Measurements from ENCODE around the gene NKAP. TPM values are rescaled to one million over a fixed set of nuclear protein-coding genes. Genes with fewer than 3 reads are reported as not detected.
"Not testable (repeated sequence)": the region's sequence is repeated elsewhere in the genome, so short reads cannot be mapped to it uniquely, and the experiment has no call there.

The NKAP gene
- 5.0 and 6.2 TPM in 2 replicates for total RNA-seq (2014; rRNA removed; shearing (Covaris generic); ENCODE audit: low replicate concordance)

DNA sequence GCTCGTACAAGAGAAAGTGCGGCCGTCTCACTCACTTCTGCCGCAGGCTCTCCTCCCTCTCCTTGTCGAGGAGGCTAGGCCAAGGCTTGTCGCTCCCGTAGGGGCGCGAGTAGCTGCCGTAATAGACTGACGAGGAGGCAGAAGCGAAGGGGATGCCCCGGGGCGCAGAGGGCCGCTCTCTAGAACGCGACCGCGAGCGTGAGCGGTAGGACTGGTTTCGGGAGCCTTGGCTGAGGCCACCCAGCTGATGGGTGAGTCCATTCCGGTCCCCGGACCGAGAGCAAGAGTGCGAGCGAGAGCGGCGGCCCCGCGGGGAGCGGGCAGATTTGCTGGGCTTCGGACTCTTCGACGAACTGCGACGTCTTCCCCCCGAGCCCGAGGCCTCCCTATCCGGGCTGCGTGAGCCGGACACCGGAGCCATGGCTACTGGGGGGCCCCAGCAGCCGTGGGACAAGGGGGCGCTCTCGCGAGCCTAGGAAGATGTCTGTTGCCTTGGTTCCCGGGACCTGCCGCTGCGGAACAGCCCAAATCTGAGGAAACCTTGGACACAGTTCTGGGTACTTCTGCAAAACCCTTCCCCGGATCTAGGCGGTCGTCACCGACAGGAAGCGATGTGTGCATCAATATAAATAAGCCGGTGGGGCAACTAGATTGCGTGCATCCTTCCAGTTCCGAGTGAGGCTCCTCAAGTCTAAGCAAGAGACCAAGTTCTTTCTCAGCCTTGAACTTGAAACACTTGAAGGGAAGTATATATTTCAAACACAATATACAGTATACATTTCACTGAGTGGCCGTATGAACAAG is at the start of gene NKAP:
Gene NKAP, minus strand, starts transcription at position 567 of the 804 bp plus-strand sequence. Its CDS starts 146 bp downstream, at position 421.
- H3K27me3 ChIP-seq: no peaks in the 10 kb centered on the region
- peak within 1 kb of the TSS; percentile 74 for H3K4me3 ChIP-seq
- H3K9me3 ChIP-seq: no peaks in the 10 kb centered on the region
- no peaks in the 10 kb centered on the region for H3K36me3 ChIP-seq
- DNase-seq: peak; percentile 79

DNA sequence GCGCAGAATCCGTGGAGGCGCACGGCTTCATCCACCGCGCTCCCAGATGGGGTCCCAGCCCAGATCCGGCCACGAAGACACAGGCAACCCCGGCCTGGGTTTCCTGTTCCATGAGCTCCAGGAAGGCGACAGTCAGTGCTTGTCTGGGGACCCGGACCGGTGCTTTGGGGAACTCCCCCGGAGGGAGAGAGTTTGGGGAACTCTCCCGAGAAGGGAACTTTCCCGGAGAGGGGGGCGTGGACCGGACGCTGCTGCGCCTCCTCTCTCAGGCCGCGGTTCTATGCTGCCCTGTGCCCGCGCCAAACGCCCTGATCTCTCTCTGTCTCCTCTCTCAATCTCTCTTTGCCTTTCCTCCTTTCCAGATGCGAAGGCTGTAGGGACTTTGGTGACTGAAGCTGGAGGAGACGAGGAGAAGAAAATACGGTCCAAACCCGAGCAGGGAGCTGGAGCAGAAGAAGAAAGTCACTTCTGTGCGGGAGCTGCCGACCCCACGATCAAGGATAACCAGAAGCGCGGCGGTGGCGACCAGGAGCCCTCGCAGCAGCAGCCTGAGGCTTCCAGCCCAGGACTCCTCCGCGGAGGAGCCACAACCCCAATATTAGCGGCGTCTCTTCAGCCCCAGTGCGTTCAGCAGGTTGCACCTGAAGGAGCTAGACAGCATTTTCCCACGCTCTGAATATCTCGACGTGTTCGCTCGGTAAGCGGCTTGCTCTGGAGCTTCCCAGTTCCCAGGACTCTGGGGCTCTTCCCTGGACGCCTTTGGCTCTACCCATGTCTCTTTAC is 47.6 kb upstream of the NKAP start:
- no peak for DNase-seq
- Histone ChIP-seq H3K4me3 (no peak overlapping the region), H3K36me3 (no peaks in the 10 kb centered on the region)

DNA sequence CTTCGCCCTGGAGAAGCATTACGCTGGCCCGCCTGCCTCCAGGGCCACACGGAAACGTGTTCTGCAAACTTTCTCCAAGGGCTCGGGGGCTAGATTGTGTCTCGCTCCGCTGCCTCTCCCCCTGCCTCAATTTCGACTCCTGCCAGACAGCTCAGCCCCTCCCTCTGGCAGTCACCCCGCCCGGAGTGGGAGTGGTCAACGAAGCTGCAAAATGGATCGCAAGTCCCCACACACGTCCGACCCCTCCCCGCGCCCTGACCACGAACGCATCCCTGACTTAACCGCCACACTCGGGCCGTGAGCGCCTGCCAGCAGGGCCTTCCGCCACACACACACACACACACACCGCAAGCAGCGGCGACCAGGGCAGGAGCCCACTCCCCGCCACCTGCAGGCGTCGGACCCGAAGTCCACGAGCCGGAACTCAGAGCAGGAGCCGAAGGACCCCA is 47.0 kb upstream of the NKAP start:
- DNase-seq: no peak
- Histone ChIP-seq H3K4me3 (no peak overlapping the region), H3K9me3 (no peaks in the 10 kb centered on the region), H3K27me3 (peaks cover 32% of the 10 kb centered on the region), H3K36me3 (no peaks in the 10 kb centered on the region)

More for the DNA sequence above, 47.6 kb upstream of the NKAP start:
- Histone ChIP-seq H3K27me3 (peaks cover 32% of the 10 kb centered on the region), H3K9me3 (no peaks in the 10 kb centered on the region)

DNA sequence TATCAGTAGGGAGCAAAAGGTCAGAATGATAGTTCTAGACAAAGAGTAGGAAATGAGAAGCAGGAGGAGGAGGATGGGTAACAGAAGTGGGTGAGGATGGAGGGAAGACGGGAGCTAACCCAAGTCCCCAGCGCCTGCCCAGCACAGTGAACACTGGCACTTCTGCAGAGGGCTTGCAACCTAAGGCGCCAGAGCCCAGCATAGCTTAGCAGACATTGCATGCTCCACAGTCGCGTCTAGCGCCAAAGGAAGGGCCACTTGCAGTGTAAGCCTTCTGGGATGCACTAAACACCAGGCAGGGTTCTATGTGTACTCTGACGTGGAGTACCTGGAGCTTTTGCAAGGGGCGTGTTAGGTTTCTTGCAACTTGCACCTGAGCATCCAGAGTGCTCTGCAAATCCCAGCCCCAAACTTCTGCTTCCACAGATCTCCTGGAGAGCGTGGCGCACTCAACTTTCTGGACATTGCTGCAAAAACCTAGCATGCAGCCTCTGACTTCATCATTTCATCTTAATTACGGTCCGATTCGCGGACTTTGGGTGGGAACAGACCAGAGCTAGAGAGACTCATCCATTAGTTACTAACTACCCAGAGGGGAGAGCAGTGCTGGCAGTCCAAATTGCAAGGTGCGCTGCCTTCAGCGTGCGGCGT is 46.5 kb upstream of the NKAP start:
- no peak for DNase-seq
- no peaks in the 10 kb centered on the region for H3K9me3 ChIP-seq
- H3K27me3 ChIP-seq: peaks cover 35% of the 10 kb centered on the region
- H3K36me3 ChIP-seq: no peaks in the 10 kb centered on the region
- no peak overlapping the region for H3K4me3 ChIP-seq

DNA sequence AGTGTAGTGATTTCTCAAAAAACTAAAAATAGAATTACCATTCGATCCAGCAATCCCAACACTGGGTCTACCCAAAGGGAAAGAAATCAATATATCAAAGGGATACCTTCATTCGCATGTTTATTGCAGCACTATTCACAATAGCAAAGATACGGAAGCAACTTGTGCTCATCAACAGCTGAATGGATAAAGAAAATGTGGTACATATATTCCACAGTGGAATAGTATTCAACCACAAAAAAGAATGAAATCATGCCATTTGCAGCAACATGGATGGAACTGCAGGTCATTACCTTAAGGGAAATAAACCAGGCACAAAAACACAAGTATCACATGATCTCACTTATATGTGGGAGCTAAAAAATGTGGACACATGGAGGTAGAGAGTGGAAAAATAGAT is 42.7 kb upstream of the NKAP start:
- DNase-seq: no peak
- Histone ChIP-seq H3K9me3 (no peaks in the 10 kb centered on the region), H3K36me3 (no peaks in the 10 kb centered on the region), H3K4me3 (no peak overlapping the region), H3K27me3 (peaks cover 15% of the 10 kb centered on the region)

DNA sequence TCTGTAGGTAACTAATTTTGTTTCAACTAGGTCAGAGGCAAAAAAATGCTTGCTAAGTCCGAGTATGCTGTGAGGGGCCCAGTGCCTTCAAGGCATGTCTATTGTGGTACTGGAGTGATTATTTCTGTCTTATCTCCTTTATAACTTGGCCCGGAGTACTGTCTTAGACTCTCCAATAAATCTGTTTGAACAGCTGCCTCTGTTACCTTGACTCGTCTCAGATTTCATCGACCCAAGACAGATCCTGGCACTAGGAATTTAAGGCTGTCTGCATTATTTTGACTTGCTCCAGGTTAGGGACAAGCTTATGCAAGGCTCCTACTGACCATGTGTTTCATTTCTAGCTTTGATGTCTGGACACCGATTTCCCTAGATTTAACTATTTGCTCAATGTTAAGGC is 41.1 kb upstream of the NKAP start:
- Histone ChIP-seq H3K36me3 (no peaks in the 10 kb centered on the region), H3K4me3 (no peak overlapping the region), H3K27me3 (peaks cover 5% of the 10 kb centered on the region; the same call in 1 of the 2 replicates), H3K9me3 (no peaks in the 10 kb centered on the region)
- DNase-seq: no peak

DNA sequence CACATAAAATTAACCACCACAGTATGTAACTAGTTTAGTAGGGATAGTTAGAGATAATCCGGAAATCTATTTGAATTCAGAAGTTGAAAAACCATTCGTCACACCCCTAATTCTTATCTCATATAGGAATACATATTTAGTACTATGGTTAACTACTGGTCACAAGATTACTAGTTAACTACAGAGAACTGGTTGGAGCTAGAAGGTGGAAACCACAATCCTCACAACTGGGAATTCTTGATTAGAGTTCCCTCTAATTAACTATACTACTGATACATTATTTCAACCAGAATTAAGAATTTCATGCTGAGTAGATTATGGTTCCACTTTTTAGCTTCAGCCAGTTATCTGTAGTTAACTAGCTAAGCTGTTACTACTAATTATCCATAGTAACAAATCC is 39.9 kb upstream of the NKAP start:
- DNase-seq: no peak
- no peaks in the 10 kb centered on the region for H3K9me3 ChIP-seq
- peaks cover 5% of the 10 kb centered on the region; the same call in 1 of the 2 replicates for H3K27me3 ChIP-seq
- no peaks in the 10 kb centered on the region for H3K36me3 ChIP-seq
- H3K4me3 ChIP-seq: no peak overlapping the region

DNA sequence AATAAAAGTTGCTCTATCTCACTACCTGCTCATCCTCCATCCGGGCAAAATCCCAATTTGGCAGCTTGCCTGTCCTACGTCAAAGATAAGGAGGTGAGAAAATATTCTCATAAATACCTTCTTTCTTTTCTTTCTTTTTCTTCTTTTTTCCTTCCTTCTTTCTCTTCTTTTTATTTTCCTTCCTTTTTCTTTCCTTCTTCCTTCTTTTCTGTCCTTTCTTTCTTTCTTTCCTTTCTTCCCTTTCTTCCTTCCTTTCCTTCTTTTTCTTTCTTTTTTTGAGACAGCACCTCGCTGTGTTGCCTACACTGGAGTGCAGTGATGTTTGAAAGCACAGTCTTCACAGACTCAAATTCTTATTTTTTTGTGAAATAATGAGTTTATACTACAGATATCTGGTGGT is 38.6 kb upstream of the NKAP start:
- no peak for DNase-seq
- Histone ChIP-seq H3K27me3 (peaks cover 5% of the 10 kb centered on the region; the same call in 1 of the 2 replicates), H3K9me3 (no peaks in the 10 kb centered on the region), H3K4me3 (no peak overlapping the region), H3K36me3 (no peaks in the 10 kb centered on the region)

DNA sequence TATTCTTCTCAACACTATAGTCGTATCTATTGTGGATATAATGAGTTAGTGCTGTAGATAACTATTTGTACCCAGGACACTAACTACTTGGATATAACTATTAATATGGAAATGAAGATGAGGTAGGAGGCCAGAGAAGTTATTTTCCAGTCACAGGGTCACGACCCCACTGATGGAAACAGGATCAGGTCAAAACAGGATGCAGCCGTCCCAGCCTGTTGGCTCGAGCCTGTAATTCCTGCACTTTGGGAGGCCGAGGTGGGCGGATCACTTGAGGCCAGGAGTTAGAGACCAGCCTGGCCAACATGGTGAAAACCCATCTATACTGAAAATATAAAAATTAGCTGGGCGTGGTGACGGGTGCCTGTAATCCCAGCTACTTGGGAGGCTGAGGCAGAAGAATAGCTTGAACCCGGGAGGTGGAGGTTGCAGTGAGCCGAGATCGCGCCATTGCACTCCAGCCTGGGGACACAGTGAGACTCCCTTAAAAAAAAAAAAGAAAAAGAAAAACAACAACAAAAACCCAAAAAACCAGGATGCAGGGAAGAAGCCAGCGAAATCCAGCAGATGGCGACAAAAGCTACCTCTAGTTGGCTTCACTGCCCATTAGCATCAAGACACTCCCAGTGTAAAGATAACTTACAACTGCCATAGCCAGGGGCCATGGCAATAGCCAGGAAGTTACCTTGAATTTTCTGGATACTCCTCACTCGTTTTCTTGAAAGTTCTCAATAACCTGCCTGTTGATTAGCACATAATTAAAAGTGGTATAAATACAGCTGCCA is 37.9 kb upstream of the NKAP start:
- peaks cover 5% of the 10 kb centered on the region; the same call in 1 of the 2 replicates for H3K27me3 ChIP-seq
- no peaks in the 10 kb centered on the region for H3K36me3 ChIP-seq
- DNase-seq: no peak
- no peaks in the 10 kb centered on the region for H3K9me3 ChIP-seq
- H3K4me3 ChIP-seq: no peak overlapping the region

DNA sequence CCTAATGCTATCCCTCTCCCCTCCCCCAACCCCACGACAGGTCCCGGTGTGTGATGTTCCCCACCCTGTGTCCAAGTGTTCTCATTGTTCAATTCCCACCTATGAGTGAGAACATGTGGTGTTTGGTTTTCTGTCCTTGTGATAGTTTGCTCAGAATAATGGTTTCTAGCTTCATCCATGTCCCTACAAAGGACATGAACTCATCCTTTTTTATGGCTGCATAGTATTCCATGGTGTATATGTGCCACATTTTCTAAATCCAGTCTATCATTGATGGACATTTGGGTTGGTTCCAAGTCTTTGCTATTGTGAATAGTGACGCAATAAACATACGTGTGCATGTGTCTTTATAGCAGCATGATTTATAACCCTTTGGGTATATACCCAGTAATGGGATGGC is 33.6 kb upstream of the NKAP start:
- H3K27me3 ChIP-seq, H3K4me3 ChIP-seq, H3K36me3 ChIP-seq, DNase-seq, H3K9me3 ChIP-seq: not testable (repeated sequence)

DNA sequence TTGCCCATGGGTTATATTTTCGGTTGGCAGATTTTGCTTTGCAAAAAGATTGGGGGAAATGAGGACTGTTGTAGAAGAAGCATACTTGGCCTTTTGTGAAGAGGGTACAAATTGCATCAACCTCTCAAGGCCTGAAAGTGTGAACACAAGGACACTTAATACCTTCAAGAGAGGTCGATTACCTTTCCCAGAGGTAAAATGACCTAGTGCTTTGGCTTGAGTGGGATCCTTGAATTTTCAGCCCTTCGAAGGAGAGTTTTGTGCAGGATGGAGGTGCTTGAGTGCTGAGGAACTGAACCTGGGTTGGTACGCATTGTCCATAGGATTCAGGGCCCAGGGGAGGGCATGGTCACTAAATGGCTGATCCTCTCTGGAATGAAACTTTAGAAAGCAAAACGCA is 27.6 kb upstream of the NKAP start:
- Histone ChIP-seq H3K27me3 (no peaks in the 10 kb centered on the region), H3K9me3 (no peaks in the 10 kb centered on the region), H3K4me3 (no peak overlapping the region), H3K36me3 (no peaks in the 10 kb centered on the region)
- no peak for DNase-seq

DNA sequence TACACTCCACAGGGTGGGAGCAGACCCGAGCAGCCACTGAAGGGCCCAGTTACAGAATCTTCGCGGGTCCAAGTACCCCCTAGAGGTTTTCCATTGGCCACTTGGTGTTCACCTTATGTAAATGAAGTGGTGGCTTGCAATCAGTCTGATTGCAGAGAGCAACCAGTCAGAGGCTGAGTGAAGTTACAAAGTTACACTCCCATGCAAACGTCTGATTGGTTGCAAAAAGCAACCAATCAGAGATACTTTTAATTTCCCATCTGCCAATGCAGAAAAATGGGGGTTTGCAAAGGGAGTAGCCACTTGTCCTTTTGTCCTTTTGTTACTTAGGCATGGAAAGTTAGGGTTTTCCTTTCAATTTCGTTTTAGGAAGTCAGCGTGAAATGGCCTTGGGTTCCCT is 27.0 kb upstream of the NKAP start:
- Histone ChIP-seq H3K36me3 (no peaks in the 10 kb centered on the region), H3K27me3 (no peaks in the 10 kb centered on the region), H3K4me3 (no peak overlapping the region), H3K9me3 (no peaks in the 10 kb centered on the region)
- DNase-seq: no peak

DNA sequence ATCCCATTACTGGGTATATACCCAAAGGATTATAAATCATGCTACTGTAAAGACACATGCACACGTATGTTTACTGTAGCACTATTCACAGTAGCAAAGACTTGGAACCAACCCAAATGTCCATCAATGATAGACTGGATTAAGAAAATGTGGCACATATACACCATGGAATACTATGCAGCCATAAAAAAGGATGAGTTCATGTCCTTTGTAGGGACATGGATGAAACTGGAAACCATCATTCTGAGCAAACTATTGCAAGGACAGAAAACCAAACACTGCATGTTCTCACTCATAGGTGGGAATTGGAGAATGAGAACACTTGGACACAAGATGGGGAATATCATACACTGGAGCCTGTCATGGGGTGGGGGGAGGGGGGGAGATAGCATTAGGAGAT is 23.3 kb upstream of the NKAP start:
- not testable (repeated sequence) for H3K36me3 ChIP-seq, H3K9me3 ChIP-seq, H3K27me3 ChIP-seq, DNase-seq, H3K4me3 ChIP-seq

DNA sequence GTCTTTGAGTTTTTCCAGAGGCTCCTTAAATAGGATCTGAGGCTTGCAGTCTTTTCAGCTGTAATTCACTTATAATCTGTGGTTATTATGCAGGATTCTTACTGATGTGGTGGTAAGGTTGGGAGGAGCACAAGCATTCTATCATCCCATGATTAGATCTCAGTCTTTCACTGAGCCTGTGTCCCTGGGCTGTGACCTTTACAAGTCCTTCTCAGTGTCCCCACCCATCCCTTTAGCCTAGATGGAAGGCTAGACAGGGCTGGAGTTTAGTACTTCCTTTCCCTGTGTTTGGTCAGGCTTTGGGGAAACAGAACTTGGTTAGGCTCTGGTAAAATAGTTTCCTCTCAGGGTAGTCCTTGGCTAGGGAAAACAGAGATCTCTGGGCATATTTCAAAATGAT is 17.1 kb upstream of the NKAP start:
- no peaks in the 10 kb centered on the region for H3K36me3 ChIP-seq
- H3K27me3 ChIP-seq: no peaks in the 10 kb centered on the region
- no peaks in the 10 kb centered on the region for H3K9me3 ChIP-seq

DNA sequence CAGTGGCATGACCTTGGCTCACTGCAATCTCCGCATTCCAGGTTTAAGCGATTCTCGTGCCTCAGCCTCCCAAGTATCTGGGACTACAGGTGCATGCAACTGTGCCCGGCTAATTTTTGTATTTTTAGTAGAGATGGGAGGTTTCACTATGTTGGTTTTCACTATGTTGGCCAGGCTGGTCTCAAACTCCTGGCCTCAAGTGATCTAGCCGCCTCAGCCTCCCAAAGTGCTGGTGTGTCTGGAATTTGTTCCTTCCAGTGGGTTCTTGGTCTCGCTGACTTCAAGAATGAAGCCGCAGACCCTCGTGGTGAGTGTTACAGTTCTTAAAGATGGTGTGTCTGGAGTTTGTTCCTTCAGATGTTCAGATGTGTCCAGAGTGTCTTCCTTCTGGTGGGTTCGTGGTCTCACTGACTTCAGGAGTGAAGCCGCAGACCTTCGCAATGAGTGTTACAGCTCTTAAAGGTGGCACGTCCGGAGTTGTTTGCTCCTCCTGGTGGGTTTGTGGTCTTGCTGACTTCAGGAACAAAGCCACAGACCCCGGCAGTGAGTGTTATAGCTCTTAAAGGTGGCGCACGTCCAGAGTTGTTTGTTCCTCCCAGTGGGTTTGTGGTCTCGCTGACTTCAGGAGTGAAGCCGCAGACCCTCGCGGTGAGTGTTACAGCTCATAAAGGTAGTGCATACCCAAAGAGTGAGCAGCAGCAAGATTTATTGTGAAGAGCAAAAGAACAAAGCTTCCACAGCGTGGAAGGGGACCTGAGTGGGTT is 12.4 kb upstream of the NKAP start:
- H3K4me3 ChIP-seq, DNase-seq, H3K9me3 ChIP-seq, H3K27me3 ChIP-seq, H3K36me3 ChIP-seq: not testable (repeated sequence)

More for the DNA sequence above, 17.1 kb upstream of the NKAP start:
- DNase-seq: no peak
- no peak overlapping the region for H3K4me3 ChIP-seq

DNA sequence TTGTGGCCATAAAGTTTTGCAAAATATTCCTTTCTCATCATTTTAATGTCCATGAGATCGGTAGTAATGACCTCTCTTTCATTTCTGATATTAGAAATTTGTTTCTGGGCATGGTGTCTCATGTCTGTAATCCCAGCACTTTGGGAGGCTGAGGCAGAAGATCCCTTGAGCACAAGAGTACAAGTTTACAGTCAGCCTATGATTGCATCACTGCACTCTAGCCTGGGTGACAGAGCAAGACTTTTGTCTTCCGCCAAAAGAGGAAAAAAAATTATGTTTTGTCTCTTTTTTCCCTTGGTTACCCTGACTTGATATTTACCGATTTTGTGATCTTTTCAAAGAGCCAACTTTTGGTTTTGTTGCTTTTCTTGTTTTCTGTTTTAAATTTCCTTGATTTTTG is 10.8 kb upstream of the NKAP start:
- Histone ChIP-seq H3K9me3 (no peaks in the 10 kb centered on the region), H3K4me3 (no peak overlapping the region), H3K27me3 (no peaks in the 10 kb centered on the region), H3K36me3 (no peaks in the 10 kb centered on the region)
- DNase-seq: no peak
